Neural progenitor cell (in vitro differentiated cells): Measurements from ENCODE around the gene UBE2L6. TPM values are rescaled to one million over a fixed set of nuclear protein-coding genes. Genes with fewer than 3 reads are reported as not detected.

Source experiments
- DNase-seq: peaks from one replicate; pipeline ENCODE4 v3.0.0-alpha.2; 2016; ENCODE audit warnings: low spot score
- H2AFZ ChIP-seq: fragments of 200-600 bp; sonication (generic); replicated peaks from 2 replicates; pipeline ENCODE4 v1.6.1; 2016; ENCODE audit warnings: antibody characterized with exemption
- H3F3A ChIP-seq: fragments of 200-600 bp; sonication (generic); 2 replicates; pipeline ENCODE4 v1.6.1; 2016; ENCODE audit warnings: antibody characterized with exemption, low read depth
- H3K27ac ChIP-seq: fragments of 200-600 bp; sonication (generic); 2 replicates; pipeline ENCODE4 v1.5.1; 2016; ENCODE audit warnings: mild to moderate bottlenecking
- H3K27me3 ChIP-seq: fragments of 200-600 bp; sonication (generic); 2 replicates; pipeline ENCODE4 v1.6.1; 2016; ENCODE audit warnings: mild to moderate bottlenecking, moderate library complexity
- H3K36me3 ChIP-seq: fragments of 200-600 bp; sonication (generic); 2 replicates; pipeline ENCODE4 v1.5.1; 2016
- H3K4me1 ChIP-seq: fragments of 200-600 bp; sonication (generic); 2 replicates; pipeline ENCODE4 v1.6.1; 2016; ENCODE audit warnings: mixed run types
- H3K4me2 ChIP-seq: fragments of 200-600 bp; sonication (generic); 2 replicates; pipeline ENCODE4 v1.6.1; 2016
- H3K4me3 ChIP-seq: fragments of 200-600 bp; sonication (generic); 2 replicates; pipeline ENCODE4 v1.5.1; 2016
- H3K79me2 ChIP-seq: fragments of 200-600 bp; sonication (generic); 2 replicates; pipeline ENCODE4 v1.6.1; 2016; ENCODE audit warnings: low read depth
- H3K9ac ChIP-seq: fragments of 200-600 bp; sonication (generic); 2 replicates; pipeline ENCODE4 v1.6.1; 2016
- H3K9me3 ChIP-seq: fragments of 200-600 bp; sonication (generic); 2 replicates; pipeline ENCODE4 v1.5.1; 2016; ENCODE audit warnings: low read depth
- H4K20me1 ChIP-seq: fragments of 200-600 bp; sonication (generic); 2 replicates; pipeline ENCODE4 v1.6.1; 2016; ENCODE audit warnings: low read depth
- H3K27ac Mint-ChIP-seq: 3 replicates; pipeline ENCODE4 v1.8.0; 2021; ENCODE audit warnings: mixed read lengths
- H3K27me3 Mint-ChIP-seq: 2 replicates; pipeline ENCODE4 v1.8.0; 2022; ENCODE audit warnings: low read depth, mild to moderate bottlenecking, inconsistent platforms, moderate library complexity, mixed read lengths; ENCODE audit not compliant: insufficient read depth
- H3K36me3 Mint-ChIP-seq: 3 replicates; pipeline ENCODE4 v1.8.0; 2021; ENCODE audit warnings: mixed read lengths
- H3K4me1 Mint-ChIP-seq: 3 replicates; pipeline ENCODE4 v1.8.0; 2021; ENCODE audit warnings: mixed read lengths
- H3K4me3 Mint-ChIP-seq: 3 replicates; pipeline ENCODE4 v1.8.0; 2021; ENCODE audit warnings: mild to moderate bottlenecking, moderate library complexity, mixed read lengths
- H3K9me3 Mint-ChIP-seq: 3 replicates; pipeline ENCODE4 v1.8.0; 2020; ENCODE audit warnings: mixed read lengths
- CTCF ChIP-seq: fragments of 200-600 bp; sonication (generic); IDR thresholded peaks from 2 replicates; pipeline ENCODE4 v1.5.1; 2017; ENCODE audit warnings: antibody characterized with exemption, mild to moderate bottlenecking
- EZH2 ChIP-seq: fragments of 200-600 bp; sonication (generic); IDR thresholded peaks from 2 replicates; pipeline ENCODE4 v1.6.1; 2017; ENCODE audit warnings: antibody characterized with exemption, mild to moderate bottlenecking, moderate library complexity
- EZH2phosphoT487 ChIP-seq: fragments of 200-600 bp; sonication (generic); IDR thresholded peaks from 2 replicates; pipeline ENCODE4 v1.6.1; 2017; ENCODE audit warnings: antibody characterized with exemption
- total RNA-seq: library from RNA; depleted of rRNA; stranded (reverse); fragments of >200 nt; gene quantifications from 2 replicates; pipeline ENCODE4 v1.2.3, GENCODE V29; 2015; ENCODE audit warnings: low replicate concordance

Gene UBE2L6
- total RNA-seq, 1 donor from 2014 or later = 76.2 TPM

- peaks cover 36% of the 10 kb centered on the region for H3K36me3 Mint-ChIP-seq
- H4K20me1 ChIP-seq = peaks cover 7% of the 10 kb centered on the region
- H3F3A ChIP-seq = no peaks in the 10 kb centered on the region
- H3K4me3 ChIP-seq = no peak overlapping the region
- H3K9ac ChIP-seq = no peak overlapping the region
- H3K4me2 ChIP-seq = no peak overlapping the region
- no peaks in the 10 kb centered on the region for H3K9me3 ChIP-seq
- H3K9me3 Mint-ChIP-seq = no peaks in the 10 kb centered on the region
- no peaks in the 10 kb centered on the region for H3K4me1 Mint-ChIP-seq
- peaks cover 3% of the 10 kb centered on the region for H3K27me3 Mint-ChIP-seq
- no peak for TF ChIP-seq EZH2
- no peak for TF ChIP-seq EZH2phosphoT487
- no peak for TF ChIP-seq CTCF
- H3K27me3 ChIP-seq = no peaks in the 10 kb centered on the region
- H3K4me3 Mint-ChIP-seq = no peak overlapping the region
- no peak overlapping the region for H2AFZ ChIP-seq
- H3K27ac ChIP-seq = no peak overlapping the region
- no peaks in the 10 kb centered on the region for H3K79me2 ChIP-seq
- peaks cover 3% of the 10 kb centered on the region for H3K36me3 ChIP-seq
- H3K27ac Mint-ChIP-seq = no peak overlapping the region
- H3K4me1 ChIP-seq = no peaks in the 10 kb centered on the region
- no peak for DNase-seq
Observed at GRCh38 chr11:57555393-57555792, 12.1 kb downstream of the UBE2L6 start.

- Histone ChIP-seq H3K36me3 (no peaks in the 10 kb centered on the region), H3K9me3 (no peaks in the 10 kb centered on the region), H3F3A (no peaks in the 10 kb centered on the region), H3K4me3 (no peak overlapping the region), H3K9ac (no peak overlapping the region), H3K4me1 (no peaks in the 10 kb centered on the region), H3K27me3 (no peaks in the 10 kb centered on the region), H4K20me1 (no peaks in the 10 kb centered on the region), H3K27ac (no peak overlapping the region), H3K4me2 (no peak overlapping the region), H2AFZ (no peak overlapping the region), H3K79me2 (no peaks in the 10 kb centered on the region)
- Mint-ChIP-seq H3K36me3 (peaks cover 26% of the 10 kb centered on the region), H3K27ac (no peak overlapping the region), H3K9me3 (no peaks in the 10 kb centered on the region), H3K4me3 (no peak overlapping the region), H3K27me3 (peaks cover 3% of the 10 kb centered on the region), H3K4me1 (peaks cover 2% of the 10 kb centered on the region)
- no peak for DNase-seq
- TF ChIP-seq EZH2phosphoT487 = no peak
- TF ChIP-seq CTCF = no peak
- no peak for TF ChIP-seq EZH2
Observed at GRCh38 chr11:57552479-57552878, 15.0 kb downstream of the UBE2L6 start.

GRCh38 chr11:57551941-57552340 is 15.5 kb downstream of the UBE2L6 start:
- Histone ChIP-seq H3K4me1 (no peaks in the 10 kb centered on the region), H3K27ac (no peak overlapping the region), H3K27me3 (no peaks in the 10 kb centered on the region), H3K4me2 (no peak overlapping the region), H3F3A (no peaks in the 10 kb centered on the region), H4K20me1 (no peaks in the 10 kb centered on the region), H3K9me3 (no peaks in the 10 kb centered on the region), H2AFZ (no peak overlapping the region), H3K4me3 (no peak overlapping the region), H3K79me2 (no peaks in the 10 kb centered on the region), H3K36me3 (no peaks in the 10 kb centered on the region), H3K9ac (no peak overlapping the region)
- no peak overlapping the region for H3K4me3 Mint-ChIP-seq
- no peak overlapping the region for H3K27ac Mint-ChIP-seq
- H3K4me1 Mint-ChIP-seq = peaks cover 7% of the 10 kb centered on the region
- H3K27me3 Mint-ChIP-seq = peaks cover 4% of the 10 kb centered on the region
- DNase-seq = no peak
- peaks cover 22% of the 10 kb centered on the region for H3K36me3 Mint-ChIP-seq
- no peaks in the 10 kb centered on the region for H3K9me3 Mint-ChIP-seq
- TF ChIP-seq EZH2 = no peak
- TF ChIP-seq EZH2phosphoT487 = no peak
- no peak for TF ChIP-seq CTCF

DNA sequence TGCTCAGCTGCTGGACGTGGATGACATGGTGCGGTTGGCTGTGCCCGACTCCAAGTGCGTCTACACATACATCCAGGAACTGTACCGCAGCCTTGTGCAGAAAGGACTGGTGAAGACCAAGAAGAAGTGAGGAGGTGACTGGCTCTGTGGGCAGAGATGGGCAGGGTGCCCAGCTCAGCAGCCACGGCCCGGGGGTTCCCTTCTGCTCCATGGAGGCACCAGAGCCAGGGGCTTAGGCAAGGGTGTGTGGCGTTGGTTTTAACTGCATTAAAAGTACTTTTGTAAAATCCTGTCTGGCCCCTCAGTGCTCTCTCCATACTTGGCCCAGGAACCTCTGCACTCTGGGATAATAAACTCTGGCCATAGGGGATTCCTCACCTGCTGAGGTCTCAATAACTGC is 17.5 kb downstream of the UBE2L6 start:
- Histone ChIP-seq H3K27ac (no peak overlapping the region), H3K4me3 (no peak overlapping the region), H3K27me3 (no peaks in the 10 kb centered on the region), H3F3A (no peaks in the 10 kb centered on the region), H3K4me2 (no peak overlapping the region), H3K9me3 (no peaks in the 10 kb centered on the region), H2AFZ (no peak overlapping the region), H3K79me2 (no peaks in the 10 kb centered on the region), H4K20me1 (no peaks in the 10 kb centered on the region), H3K9ac (no peak overlapping the region), H3K36me3 (no peaks in the 10 kb centered on the region), H3K4me1 (no peaks in the 10 kb centered on the region)
- no peak overlapping the region for H3K27ac Mint-ChIP-seq
- H3K4me1 Mint-ChIP-seq = peaks cover 7% of the 10 kb centered on the region
- peaks cover 4% of the 10 kb centered on the region for H3K27me3 Mint-ChIP-seq
- no peaks in the 10 kb centered on the region for H3K9me3 Mint-ChIP-seq
- peak overlapping the region; percentile 55 for H3K4me3 Mint-ChIP-seq
- no peak for DNase-seq
- no peak for TF ChIP-seq CTCF
- TF ChIP-seq EZH2 = no peak
- no peak for TF ChIP-seq EZH2phosphoT487
- peaks cover 19% of the 10 kb centered on the region for H3K36me3 Mint-ChIP-seq
